Measurements from ENCODE around the gene NME4.

NME4 gene

GRCh38 chr16:396605-397004 lies 394 bp upstream of the NME4 start:
- H2AFZ ChIP-seq (ENCODE audit: low read depth) = no peak overlapping the region; the same call in 1 of the 2 replicates
- no peak overlapping the region for H3K9ac ChIP-seq
- H3K4me2 ChIP-seq = peak overlapping the region; percentile 31; the same call in 1 of the 2 replicates
- H3K27me3 ChIP-seq (ENCODE audit: insufficient read depth, low read depth) = peaks cover 19% of the 10 kb centered on the region
- no peak overlapping the region for H3K27ac ChIP-seq
- TF ChIP-seq CTCF (conservative IDR thresholded peaks at IDR 0.05; ENCODE audit: low read depth, low read length) = no peak
- no peaks in the 10 kb centered on the region for H3K36me3 ChIP-seq (ENCODE audit: insufficient read depth)
- H3K4me1 ChIP-seq (ENCODE audit: low read depth, poor library complexity, severe bottlenecking) = peaks cover 16% of the 10 kb centered on the region
- no peak overlapping the region for H3K4me3 ChIP-seq (IDR thresholded peaks at IDR 0.05; ENCODE audit: insufficient read depth, low read depth, low read length)
- no peaks in the 10 kb centered on the region for H3K79me2 ChIP-seq (ENCODE audit: insufficient read depth, low read depth)
- H4K20me1 ChIP-seq (ENCODE audit: insufficient read depth) = no peaks in the 10 kb centered on the region

GRCh38 chr16:397736-398332 lies 835 bp downstream of the NME4 start:
- H3K27me3 ChIP-seq (ENCODE audit: insufficient read depth, low read depth) = peaks cover 19% of the 10 kb centered on the region
- no peaks in the 10 kb centered on the region for H3K79me2 ChIP-seq (ENCODE audit: insufficient read depth, low read depth)
- no peaks in the 10 kb centered on the region for H3K36me3 ChIP-seq (ENCODE audit: insufficient read depth)
- no peak for TF ChIP-seq CTCF (conservative IDR thresholded peaks at IDR 0.05; ENCODE audit: low read depth, low read length)
- H2AFZ ChIP-seq (ENCODE audit: low read depth) = no peak overlapping the region
- H3K4me3 ChIP-seq (IDR thresholded peaks at IDR 0.05; ENCODE audit: insufficient read depth, low read depth, low read length) = no peak overlapping the region
- no peaks in the 10 kb centered on the region for H4K20me1 ChIP-seq (ENCODE audit: insufficient read depth)
- H3K4me2 ChIP-seq = no peak overlapping the region
- H3K9ac ChIP-seq = no peak overlapping the region
- H3K27ac ChIP-seq = no peak overlapping the region
- peaks cover 21% of the 10 kb centered on the region for H3K4me1 ChIP-seq (ENCODE audit: low read depth, poor library complexity, severe bottlenecking)

GRCh38 chr16:398561-399339 lies 1.8 kb downstream of the NME4 start:
- no peak overlapping the region for H3K4me3 ChIP-seq (IDR thresholded peaks at IDR 0.05; ENCODE audit: insufficient read depth, low read depth, low read length)
- H3K4me1 ChIP-seq (ENCODE audit: low read depth, poor library complexity, severe bottlenecking) = peaks cover 21% of the 10 kb centered on the region

GRCh38 chr16:399340-400019 lies 2.5 kb downstream of the NME4 start:
- TF ChIP-seq CTCF (conservative IDR thresholded peaks at IDR 0.05; ENCODE audit: low read depth, low read length) = no peak
- Histone ChIP-seq H3K4me3 (IDR thresholded peaks at IDR 0.05; ENCODE audit: insufficient read depth, low read depth, low read length) (no peak overlapping the region), H3K36me3 (ENCODE audit: insufficient read depth) (no peaks in the 10 kb centered on the region), H3K27ac (no peak overlapping the region), H3K79me2 (ENCODE audit: insufficient read depth, low read depth) (no peaks in the 10 kb centered on the region), H3K27me3 (ENCODE audit: insufficient read depth, low read depth) (peaks cover 19% of the 10 kb centered on the region), H2AFZ (ENCODE audit: low read depth) (no peak overlapping the region), H3K9ac (no peak overlapping the region), H3K4me2 (no peak overlapping the region), H3K4me1 (ENCODE audit: low read depth, poor library complexity, severe bottlenecking) (peaks cover 21% of the 10 kb centered on the region), H4K20me1 (ENCODE audit: insufficient read depth) (no peaks in the 10 kb centered on the region)

More at GRCh38 chr16:398561-399339, 1.8 kb downstream of the NME4 start:
- no peak for TF ChIP-seq CTCF (conservative IDR thresholded peaks at IDR 0.05; ENCODE audit: low read depth, low read length)
- Histone ChIP-seq H3K27me3 (ENCODE audit: insufficient read depth, low read depth) (peaks cover 19% of the 10 kb centered on the region), H3K36me3 (ENCODE audit: insufficient read depth) (no peaks in the 10 kb centered on the region), H2AFZ (ENCODE audit: low read depth) (no peak overlapping the region), H3K9ac (no peak overlapping the region), H3K79me2 (ENCODE audit: insufficient read depth, low read depth) (no peaks in the 10 kb centered on the region), H3K4me2 (no peak overlapping the region), H4K20me1 (ENCODE audit: insufficient read depth) (no peaks in the 10 kb centered on the region), H3K27ac (no peak overlapping the region)

All from KMS-11 (cell line).